Right lobe of liver (tissue), 6 donors: ENCODE results near the gene IBTK. TPM values are rescaled to one million over a fixed set of nuclear protein-coding genes. Genes with fewer than 3 reads are reported as not detected.

Source experiments
- ATAC-seq, 4 donors: fragments of 200-7000 bp; cut with Tn5 transposase; one replicate each; pipeline ENCODE4 v1.9.1; 2020; ENCODE audit warnings: mild to moderate bottlenecking in 4 of 4, moderate library complexity in 4 of 4
- DNase-seq, 3 donors: peaks; one replicate each; pipeline ENCODE4 v3.0.0-alpha.2; 2020
- H3K27ac ChIP-seq, 3 donors: fragments of 200-600 bp; one replicate each; pipeline ENCODE4 v1.8.0; 2022
- H3K27me3 ChIP-seq, 2 donors: fragments of 200-600 bp; one replicate each; pipeline ENCODE4 v1.8.0; 2022
- H3K36me3 ChIP-seq, 4 donors: fragments of 200-600 bp; sonication (generic) in 1 of 4; one replicate each; pipeline versions ENCODE4 v1.5.1 to v1.8.0; 2017 to 2022; ENCODE audit warnings: control low read depth in 1 of 4
- H3K4me1 ChIP-seq, 4 donors: fragments of 200-600 bp; sonication (generic) in 1 of 4; one replicate each; pipeline versions ENCODE4 v1.5.1 to v1.8.0; 2017 to 2022; ENCODE audit warnings: control low read depth in 1 of 4
- H3K4me3 ChIP-seq, 3 donors: fragments of 200-600 bp; one replicate each; pipeline ENCODE4 v1.8.0; 2022
- H3K9me3 ChIP-seq, 4 donors: fragments of 200-600 bp; sonication (generic) in 1 of 4; one replicate each; pipeline versions ENCODE4 v1.5.1 to v1.8.0; 2017 to 2022; ENCODE audit warnings: control low read depth in 1 of 4
- POLR2A ChIP-seq: fragments of 450-650 bp; IDR thresholded peaks from one replicate; pipeline ENCODE4 v1.6.1; 2017; ENCODE audit warnings: antibody characterized with exemption, mild to moderate bottlenecking
- WGBS: methylation state at CpG from one replicate; pipeline ENCODE4 v1.1.6; 2018; ENCODE audit warnings: low coverage, low lambda C conversion rate; ENCODE audit not compliant: insufficient coverage; ENCODE audit errors: missing lambda C conversion rate; 5-methylcytosine and 5-hydroxymethylcytosine counted together
- intact Hi-C, 2 donors: fragments of 100-400 bp; cut with DNase I; formaldehyde crosslinking; loops; one replicate each; pipeline versions ENCODE4 v1.11.2 to v1.14.1; 2022
- total RNA-seq, 6 experiments: library from RNA; depleted of rRNA in 2 of 6; stranded (reverse); fragments of >200 nt in 2 of 6; fragmentation: NEBNext Ultra II Directional in 3 of 6; extraction: Animal tissue kit (Norgen Biotek cat#: 25700) in 3 of 6; gene quantifications; one replicate each; pipeline versions ENCODE4 v1.1.0 to v1.2.4, GENCODE V29; 2016 to 2023
- TF ChIP-seq, protein P1 (sequence below), 4 donors: fragments of 200-600 bp in 3 of 4; fragments of 450-650 bp in 1 of 4; IDR thresholded peaks; one replicate each; pipeline versions ENCODE4 v1.5.1 to v1.8.0; 2016 to 2022; ENCODE audit warnings: antibody characterized with exemption in 4 of 4, mild to moderate bottlenecking in 2 of 4
- donor health status: DM: no; HTN: yes; CAD: no.
- donor health status: DM: no; HTN: no; CAD: no.
- donor health status: DM: no; HTN: no; CAD: no.
- donor health status: DM: no; HTN: yes; CAD: no.
- donor health status: DM: no; HTN: yes; CAD: no.

The IBTK gene
- total RNA-seq, 6 experiments from 2014 or later: 24.9 to 44.5 (median 28.9) TPM

DNA sequence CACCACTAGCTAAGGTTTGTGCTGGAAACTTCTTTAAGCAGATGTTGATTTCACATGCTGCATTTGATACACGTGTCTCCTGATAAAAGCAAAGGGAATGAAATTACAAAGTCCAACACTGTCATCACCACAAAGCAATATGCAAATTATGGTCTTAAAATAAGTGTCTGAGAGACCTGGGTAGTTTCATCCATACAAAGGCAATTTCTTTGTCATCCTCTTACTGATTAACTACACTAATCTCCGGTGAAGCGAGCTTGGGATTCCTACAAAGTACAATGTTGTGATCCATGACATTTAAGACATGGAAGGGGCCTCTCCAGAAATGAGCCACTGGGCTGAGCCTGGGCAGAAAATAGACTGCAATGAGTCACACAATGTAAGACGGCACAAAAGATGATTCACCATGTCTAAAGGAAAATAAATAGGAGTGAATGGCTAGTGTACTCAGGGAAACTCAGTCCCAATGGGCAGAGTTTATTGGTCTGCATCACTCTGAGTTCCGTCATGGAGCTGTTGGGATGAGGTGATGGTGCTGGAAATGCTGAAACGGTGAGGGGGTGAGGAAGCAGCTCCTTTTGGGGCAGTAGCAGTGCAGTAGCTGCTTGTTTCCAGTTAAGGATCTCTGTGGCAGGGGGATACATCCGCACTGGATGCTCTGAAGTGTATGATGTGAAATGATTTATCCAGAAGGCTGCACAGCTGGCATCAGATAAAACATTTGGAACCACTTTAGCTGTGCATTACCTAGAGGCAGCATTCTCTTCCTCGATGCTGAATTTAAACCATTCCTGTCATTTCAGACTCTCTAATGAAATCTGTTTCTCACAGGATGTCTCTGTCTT, 103.3 kb downstream of the IBTK start:
- Histone ChIP-seq H3K9me3 (no peaks in the 10 kb centered on the region), H3K4me3 (no peak overlapping the region), H3K27me3 (no peaks in the 10 kb centered on the region), H3K36me3 (no peaks in the 10 kb centered on the region), H3K4me1 (no peaks in the 10 kb centered on the region), H3K27ac (no peak overlapping the region)
- ATAC-seq (peak in 1 of 4 donors; percentile 66), DNase-seq (no peak)
- intact Hi-C loops: no loop called here
- 67% methylated on average over 8 of the region's 8 CpGs for WGBS
- TF ChIP-seq, protein P1, sequence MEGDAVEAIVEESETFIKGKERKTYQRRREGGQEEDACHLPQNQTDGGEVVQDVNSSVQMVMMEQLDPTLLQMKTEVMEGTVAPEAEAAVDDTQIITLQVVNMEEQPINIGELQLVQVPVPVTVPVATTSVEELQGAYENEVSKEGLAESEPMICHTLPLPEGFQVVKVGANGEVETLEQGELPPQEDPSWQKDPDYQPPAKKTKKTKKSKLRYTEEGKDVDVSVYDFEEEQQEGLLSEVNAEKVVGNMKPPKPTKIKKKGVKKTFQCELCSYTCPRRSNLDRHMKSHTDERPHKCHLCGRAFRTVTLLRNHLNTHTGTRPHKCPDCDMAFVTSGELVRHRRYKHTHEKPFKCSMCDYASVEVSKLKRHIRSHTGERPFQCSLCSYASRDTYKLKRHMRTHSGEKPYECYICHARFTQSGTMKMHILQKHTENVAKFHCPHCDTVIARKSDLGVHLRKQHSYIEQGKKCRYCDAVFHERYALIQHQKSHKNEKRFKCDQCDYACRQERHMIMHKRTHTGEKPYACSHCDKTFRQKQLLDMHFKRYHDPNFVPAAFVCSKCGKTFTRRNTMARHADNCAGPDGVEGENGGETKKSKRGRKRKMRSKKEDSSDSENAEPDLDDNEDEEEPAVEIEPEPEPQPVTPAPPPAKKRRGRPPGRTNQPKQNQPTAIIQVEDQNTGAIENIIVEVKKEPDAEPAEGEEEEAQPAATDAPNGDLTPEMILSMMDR (IDR thresholded peaks at IDR 0.05): no peak
- TF ChIP-seq POLR2A: no peak

GRCh38 chr6:82143041-82143481, 104.5 kb downstream of the IBTK start:
- H3K4me1 ChIP-seq: no peaks in the 10 kb centered on the region
- H3K36me3 ChIP-seq: no peaks in the 10 kb centered on the region
- no peaks in the 10 kb centered on the region for H3K27me3 ChIP-seq
- TF ChIP-seq POLR2A: no peak
- TF ChIP-seq, protein P1 (IDR thresholded peaks at IDR 0.05): no peak
- H3K9me3 ChIP-seq: no peaks in the 10 kb centered on the region
- no peak overlapping the region for H3K27ac ChIP-seq
- 85% methylated on average over 10 of the region's 10 CpGs for WGBS
- DNase-seq (no peak), ATAC-seq (no peak)
- no peak overlapping the region for H3K4me3 ChIP-seq
- intact Hi-C loops: no loop called here

GRCh38 chr6:82142524-82142923, 105.0 kb downstream of the IBTK start:
- intact Hi-C loops: no loop called here
- Histone ChIP-seq H3K27me3 (no peaks in the 10 kb centered on the region), H3K4me1 (no peaks in the 10 kb centered on the region), H3K27ac (no peak overlapping the region), H3K36me3 (no peaks in the 10 kb centered on the region), H3K4me3 (no peak overlapping the region), H3K9me3 (no peaks in the 10 kb centered on the region)
- DNase-seq: no peak
- TF ChIP-seq, protein P1 (IDR thresholded peaks at IDR 0.05): no peak
- no peak for TF ChIP-seq POLR2A
- 82% methylated on average over 3 of the region's 4 CpGs for WGBS
- no peak for ATAC-seq

- ATAC-seq: no peak
- intact Hi-C loops: no loop called here
- 76% methylated on average over 8 of the region's 8 CpGs for WGBS
- H3K9me3 ChIP-seq: no peaks in the 10 kb centered on the region
- H3K4me1 ChIP-seq: no peaks in the 10 kb centered on the region
- TF ChIP-seq, protein P1 (IDR thresholded peaks at IDR 0.05): no peak
- TF ChIP-seq POLR2A: no peak
- H3K36me3 ChIP-seq: no peaks in the 10 kb centered on the region
- no peaks in the 10 kb centered on the region for H3K27me3 ChIP-seq
- no peak overlapping the region for H3K27ac ChIP-seq
- DNase-seq: no peak
- no peak overlapping the region for H3K4me3 ChIP-seq
These were observed 109.3 kb downstream of the IBTK start for GRCh38 chr6:82138075-82138791.
